ENCODE measurements around the gene NDUFA8.

Gene NDUFA8

DNA sequence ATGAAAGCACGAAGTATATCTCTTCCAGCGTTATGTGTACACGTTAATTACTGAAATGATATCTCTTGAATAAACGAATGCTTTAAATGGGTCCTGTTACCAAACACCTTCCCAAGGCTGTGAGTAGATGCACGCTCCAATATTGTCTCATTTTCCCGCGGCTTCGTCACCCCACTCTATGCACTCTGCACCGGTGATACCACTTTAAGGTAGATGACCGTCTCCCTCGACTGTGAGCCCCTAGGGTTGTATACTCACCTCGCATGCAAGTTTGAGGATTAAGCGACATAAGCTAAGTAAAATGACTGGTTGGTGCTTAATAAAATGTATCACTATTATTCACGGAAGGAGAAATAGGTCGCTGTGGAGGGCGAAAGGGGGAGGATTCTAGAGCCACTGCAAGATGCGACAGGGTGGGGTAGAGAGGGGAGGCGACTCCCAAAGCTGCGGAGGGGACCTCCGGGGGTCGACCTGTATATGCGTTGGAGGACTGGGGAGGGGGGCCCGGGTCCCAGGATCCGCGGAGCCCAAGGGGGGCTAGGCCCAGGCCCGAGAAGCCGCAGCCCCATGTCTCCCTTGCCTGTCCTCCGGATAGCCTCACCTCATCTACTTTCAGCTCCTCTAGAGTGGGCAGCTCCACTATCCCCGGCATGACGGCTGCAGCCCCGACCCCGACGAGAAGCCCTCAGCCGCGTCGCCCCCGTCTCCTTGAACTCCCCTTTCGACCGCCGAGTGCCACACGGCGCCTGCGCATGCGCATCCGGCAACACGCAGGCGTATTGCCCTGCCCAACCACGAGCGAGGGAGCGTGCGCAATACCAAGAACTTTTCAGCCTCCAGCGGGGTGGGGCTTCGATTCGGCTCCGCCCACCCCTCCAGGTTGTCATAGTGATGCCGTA is at the start of gene NDUFA8, which contains the start of gene MORN5:
NDUFA8 (minus strand) TSS at position 754 of the 899 bp plus-strand sequence; CDS start at position 652, 102 bp downstream.
MORN5 (plus strand) TSS at position 883 of the 899 bp plus-strand sequence. CDS start 65 bp downstream, outside the sequence.
- peak; percentile 84 for DNase-seq

DNA sequence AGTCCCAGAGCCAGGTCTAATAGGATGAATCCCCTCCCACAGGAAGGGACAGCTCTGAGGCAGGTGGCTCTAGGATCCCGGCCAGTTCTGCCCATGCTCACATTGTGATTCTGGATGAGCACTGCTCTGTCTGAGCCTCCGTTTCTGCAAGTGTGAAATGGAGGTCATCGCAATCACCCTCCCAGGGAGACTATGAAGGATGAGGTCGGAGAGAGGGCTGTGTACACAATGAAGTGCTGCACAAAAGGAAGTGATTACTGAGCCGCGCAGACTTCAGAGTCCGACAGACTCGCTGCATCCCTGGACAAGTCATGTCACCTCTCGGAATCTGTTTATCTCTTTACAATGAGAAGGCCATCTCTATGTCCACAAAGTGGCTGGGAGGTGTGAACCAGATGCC is 47.5 kb upstream of the NDUFA8 start:
- no peak for DNase-seq

DNA sequence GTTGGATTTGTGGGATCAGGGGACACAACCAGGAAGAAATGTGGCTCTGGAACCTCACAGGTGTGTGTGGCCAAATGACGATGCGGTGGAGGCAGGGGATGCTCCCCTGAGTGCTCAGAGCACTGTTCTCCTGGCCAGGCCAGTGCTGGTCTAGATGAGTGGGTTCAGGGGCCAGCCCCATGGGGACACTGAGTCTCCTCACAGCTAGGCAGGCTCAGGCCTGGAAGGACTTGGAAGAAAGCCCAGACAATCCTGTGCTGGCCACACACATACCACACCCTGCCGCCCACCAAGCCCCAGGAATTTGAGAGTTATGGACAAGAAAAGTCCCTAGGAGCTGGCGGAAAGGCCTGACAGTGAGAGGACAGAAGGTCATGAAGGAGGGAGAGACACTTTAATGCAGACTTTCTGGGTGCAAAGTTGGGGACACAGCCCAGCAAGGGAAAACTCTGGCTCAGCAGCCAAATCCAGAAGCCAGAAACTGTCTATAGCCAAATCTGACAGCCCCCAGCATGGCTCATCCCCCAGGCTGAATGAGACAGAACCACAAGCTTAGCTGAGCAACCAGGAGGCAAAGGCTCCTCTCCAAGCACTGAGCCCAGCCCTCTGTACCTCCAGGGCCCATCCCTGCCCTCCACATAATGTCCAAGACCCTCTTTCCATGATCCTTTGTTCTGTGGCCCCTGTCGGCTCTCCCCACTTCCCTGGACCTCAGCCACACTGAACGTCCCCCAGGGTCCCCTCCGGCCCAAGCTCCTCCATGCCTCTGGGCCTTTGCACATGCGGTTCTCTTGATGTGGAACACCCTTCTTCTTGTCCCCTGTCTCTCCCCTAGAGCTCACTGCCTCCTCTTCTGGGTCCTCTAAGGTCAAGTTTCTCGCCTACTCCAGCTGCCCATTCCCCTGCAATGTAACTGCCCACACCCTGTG is 46.8 kb upstream of the NDUFA8 start:
- DNase-seq, result no peak

DNA sequence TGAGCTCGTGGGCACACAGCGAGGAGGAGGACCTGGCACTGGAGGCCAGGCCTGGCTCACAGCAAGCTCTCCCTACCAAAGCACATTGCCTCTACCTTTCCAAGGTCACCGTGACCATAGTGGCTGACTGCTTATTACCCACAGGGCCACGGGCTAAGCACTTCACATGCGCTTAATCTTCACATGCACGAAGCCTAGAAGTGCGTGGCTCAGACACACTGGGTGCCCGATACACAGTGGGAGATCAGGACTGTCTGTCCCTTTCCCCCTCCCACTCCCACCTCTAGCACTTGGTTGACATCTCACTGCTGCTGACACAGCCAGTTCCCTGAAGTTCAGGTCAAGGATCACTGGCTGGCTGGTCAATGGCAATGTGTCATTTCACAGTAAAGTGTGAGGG is 45.6 kb upstream of the NDUFA8 start:
- DNase-seq, result no peak

DNA sequence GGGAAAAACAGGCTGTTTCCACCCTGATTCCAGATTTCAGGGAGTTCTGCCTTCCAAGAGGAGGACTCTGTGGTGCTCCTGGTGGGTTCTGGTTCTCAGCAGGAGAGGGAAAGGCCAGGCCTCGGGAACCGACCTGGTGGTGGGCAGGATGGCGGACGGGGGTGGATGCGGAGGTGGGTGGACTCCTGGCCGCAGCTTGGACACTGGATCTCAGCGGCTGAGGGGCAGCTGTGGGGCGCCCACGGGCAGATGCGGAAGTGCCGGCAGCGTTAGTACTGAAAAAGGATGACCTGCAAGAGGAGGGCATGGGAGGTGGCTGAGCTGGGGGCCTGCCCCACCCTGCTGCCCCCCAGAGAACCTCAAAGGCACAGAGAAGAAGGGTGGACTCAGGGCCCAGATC is 44.9 kb upstream of the NDUFA8 start:
- no peak for DNase-seq

DNA sequence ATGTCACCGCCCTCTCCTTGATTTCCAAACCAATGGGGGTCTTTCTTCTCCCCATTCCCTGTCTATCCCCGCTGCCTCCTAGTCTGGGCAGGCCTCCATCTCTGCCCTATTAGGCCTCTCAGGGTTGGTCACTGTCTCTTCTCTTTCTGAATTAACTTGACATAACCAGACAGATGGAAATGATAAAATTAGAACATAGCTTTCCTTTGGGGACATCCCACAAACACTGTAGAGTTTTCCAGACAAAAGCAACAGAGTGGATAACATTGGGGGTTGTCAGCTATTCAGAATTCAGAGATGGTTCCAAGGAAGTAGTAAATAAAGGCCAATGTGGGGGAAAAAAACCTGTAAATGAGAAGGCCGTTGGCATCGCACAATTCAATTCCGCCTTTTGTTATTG is 44.5 kb upstream of the NDUFA8 start:
- no peak for DNase-seq

DNA sequence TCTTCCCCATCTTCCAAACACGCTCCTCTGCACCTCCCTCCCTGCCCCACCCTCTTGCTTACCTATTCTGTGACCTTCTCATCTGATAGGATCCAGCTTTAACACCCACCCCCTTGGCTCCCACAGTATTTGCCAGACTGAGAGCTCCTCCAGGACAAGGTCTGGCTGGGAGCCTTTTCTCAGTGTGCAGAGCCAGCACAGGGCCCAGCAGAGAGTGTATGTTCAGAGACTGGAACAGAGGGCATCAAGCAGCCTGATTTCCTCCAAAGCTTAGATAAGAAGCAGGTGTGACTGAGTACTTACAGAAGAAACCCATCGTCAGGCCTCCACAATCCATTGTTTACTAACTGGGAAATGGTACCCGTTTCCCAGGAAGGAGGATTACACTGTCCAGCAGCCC is 42.5 kb upstream of the NDUFA8 start:
- DNase-seq, result no peak

DNA sequence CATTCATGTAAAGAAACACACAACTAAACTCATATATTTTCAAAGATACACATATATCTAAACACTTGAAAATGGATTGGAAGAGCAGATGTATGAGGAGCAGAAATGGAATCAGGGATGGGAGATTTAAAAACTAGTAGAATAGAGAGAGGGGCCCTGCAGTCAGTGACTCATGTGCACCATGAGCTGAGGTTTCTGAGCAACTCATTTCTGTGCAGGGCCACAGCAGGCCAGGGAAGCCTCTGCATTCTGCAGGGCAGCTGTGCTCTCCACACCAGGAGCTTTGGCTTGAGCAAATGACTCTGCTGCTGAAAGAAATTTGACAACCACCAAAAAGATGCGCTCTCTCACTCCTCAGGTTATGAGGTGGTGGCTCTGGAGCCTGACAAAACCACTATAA is 42.1 kb upstream of the NDUFA8 start:
- DNase-seq, result no peak

DNA sequence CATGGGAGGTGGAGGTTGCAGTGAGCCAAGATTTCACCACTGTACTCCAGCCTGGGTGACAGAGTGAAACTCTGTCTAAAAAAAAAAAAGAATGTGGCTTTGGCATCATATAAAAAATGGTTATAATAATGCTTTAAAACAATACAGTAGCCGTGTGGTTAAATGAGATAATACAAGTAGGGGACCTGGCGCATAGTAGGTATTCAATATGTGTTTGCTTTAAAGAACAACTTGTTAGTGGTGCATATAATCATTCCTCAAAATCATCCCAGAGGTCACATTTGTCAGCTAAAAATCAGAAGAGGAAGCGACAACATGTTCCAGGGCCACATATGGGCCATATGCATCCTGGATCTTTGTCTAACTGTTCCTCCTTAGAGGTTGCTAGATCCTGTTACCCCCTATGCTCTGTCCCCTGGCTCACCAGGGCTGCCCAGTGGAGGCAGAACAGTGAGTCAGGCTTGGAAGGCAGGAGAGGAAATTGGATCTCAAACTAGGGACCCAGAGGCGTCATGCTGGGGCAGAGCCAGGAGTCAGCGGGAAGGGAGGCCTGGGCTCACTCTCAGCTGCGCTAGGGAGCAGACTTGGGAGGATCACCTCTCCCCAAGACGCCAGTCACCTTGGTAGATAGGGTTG is 41.5 kb upstream of the NDUFA8 start:
- no peak for DNase-seq

DNA sequence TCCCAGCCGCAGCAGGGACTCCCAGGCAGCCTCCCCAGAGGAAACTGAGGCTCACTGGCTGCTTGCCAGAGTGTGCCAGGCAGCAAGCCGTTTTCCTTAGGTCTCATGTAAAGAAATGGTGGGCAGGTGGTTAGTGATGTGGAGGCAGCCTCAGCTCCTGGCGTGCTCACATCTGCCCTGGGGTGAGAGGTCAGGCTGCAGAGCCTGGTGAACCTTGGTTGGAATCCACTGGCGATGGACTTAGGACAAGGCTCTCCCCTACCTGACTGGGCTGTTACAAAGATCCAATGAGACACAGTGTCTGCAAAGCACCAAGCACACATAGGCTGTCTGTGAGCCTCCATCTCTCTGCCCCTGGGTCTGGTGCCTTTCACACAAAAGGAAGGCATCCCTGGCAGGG is 38.3 kb upstream of the NDUFA8 start:
- no peak for DNase-seq

DNA sequence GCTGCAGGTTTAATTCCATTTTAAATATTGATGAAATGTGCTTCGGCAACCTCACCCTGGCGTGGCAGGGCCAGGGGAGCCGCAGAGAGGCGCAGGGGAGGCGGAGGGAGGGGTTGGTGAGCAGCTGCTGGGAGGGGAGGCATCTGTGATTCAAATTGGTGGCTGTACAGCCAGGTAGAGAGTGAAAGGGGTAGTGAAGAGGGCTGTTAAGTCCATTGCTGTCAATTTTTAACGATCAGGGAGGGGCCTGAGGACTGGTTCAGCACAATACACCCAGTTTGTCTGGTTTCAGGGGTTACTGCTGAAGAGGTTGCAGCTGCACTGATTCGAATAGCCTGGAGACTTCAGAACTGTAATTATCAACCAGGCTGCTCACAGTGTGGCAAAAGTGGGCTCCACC is 37.8 kb upstream of the NDUFA8 start:
- peak; percentile 82 for DNase-seq

DNA sequence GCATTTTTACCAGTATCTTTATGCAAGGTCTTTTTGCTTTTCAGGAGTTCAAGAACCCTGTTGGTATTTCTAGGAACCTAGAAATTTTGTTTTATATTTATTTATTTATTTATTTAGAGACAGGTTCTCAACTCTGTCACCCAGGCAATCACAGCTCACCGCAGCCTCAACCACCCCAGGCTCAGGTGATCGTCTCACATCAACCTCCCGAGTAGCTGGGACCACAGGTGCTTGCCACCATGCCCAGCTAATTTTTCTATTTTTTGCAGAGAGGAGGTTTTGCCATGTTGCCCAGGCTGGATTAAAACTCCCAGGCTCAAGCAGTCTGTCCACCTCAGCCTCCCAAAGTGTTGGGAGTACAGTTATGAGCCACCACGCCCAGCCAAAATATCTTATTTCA is 36.3 kb upstream of the NDUFA8 start:
- DNase-seq, result no peak

DNA sequence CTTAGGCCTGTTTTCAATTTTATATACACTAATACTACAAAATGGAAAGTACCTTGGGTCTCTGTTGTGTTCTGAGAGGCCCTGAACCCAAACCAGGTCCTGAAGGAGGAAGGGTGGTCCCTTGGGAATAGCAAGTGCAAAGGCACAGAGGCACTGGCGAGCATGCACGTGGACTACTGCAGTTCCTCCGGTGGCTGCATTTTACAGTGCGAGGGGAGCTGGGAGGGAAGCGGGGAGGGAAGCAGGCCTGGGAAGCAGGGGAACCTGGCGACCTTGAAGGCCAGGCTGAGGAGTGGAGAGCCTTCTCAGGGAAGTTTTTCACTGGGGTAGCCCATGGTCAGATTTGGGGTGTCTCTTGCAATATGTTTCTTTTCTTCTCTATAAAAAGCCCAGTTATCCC is 34.1 kb upstream of the NDUFA8 start:
- DNase-seq, result no peak

DNA sequence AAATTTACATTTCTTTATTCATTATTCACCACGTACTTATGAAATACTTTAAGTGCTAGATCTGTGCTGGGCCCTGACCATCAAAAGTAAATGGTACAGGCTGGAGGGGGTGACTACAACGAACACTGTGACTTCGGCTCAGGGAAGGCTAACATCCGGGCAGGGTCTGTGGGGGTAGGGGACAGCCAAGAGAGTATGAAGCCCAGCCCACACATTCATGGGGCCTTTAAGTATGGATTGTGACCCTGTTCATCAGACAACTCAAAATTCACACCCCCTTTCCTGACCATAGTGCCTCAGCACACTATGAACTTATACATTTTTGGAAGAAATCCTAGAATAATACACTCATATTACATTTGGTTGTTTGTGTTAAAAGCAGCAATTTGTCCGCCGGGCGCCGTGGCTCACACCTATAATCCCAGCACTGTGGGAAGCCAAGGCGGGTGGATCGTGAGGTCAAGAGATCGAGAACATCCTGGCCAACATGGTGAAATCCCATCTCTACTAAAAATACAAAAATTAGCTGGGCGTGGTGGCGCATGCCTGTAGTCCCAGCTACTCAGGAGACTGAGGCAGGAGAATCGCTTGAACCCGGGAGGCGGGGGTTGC is 33.4 kb upstream of the NDUFA8 start:
- no peak for DNase-seq

DNA sequence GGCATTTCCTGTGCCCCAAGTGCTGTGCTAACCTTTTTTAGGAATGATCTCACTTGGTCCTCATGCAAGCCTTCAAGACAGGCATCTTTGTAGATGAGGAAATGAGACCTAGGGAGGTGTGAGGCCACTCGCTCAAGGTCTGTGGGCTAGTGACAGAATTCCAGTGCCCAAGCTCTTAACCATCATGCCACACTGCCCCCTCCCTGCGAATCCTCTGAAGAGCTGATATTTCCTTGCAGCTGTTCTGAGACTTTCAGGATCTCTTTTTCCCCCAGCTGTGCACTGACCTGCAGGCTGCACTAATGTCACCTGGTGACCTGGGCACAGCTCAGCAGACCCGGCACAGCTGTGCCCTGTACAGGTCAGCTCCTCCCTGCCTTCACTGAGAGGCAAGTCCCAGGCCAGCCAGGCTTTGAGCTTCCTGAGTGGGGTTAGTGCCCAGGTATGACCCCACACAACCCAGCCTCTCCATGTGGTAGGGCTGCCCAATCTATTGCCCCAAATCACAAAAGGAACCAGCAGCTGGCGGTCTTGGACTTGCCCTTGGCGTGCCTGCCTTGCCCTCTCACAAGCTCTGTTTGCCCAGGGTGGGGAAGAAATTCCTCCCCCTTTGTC is 32.8 kb upstream of the NDUFA8 start:
- no peak for DNase-seq

DNA sequence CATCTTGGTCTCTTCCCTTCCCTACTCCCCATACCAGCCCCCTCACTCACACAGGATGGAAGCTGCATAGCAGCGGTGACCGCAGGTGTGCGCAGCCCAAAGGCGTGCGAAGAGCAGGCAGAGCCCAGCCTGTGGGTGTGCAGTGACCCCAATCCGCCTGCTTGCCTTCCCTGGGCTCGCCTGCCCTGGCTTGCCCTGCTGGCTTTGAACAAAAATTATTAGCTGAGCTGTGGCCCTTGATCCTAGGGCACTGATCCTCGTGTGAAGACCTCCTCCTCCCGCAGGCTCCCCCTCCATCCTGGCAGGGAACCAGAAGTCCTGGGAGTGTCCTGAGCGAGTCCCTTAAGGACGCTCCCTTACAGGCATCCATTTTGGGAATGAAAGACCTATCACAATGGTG is 32.0 kb upstream of the NDUFA8 start:
- DNase-seq, result no peak

DNA sequence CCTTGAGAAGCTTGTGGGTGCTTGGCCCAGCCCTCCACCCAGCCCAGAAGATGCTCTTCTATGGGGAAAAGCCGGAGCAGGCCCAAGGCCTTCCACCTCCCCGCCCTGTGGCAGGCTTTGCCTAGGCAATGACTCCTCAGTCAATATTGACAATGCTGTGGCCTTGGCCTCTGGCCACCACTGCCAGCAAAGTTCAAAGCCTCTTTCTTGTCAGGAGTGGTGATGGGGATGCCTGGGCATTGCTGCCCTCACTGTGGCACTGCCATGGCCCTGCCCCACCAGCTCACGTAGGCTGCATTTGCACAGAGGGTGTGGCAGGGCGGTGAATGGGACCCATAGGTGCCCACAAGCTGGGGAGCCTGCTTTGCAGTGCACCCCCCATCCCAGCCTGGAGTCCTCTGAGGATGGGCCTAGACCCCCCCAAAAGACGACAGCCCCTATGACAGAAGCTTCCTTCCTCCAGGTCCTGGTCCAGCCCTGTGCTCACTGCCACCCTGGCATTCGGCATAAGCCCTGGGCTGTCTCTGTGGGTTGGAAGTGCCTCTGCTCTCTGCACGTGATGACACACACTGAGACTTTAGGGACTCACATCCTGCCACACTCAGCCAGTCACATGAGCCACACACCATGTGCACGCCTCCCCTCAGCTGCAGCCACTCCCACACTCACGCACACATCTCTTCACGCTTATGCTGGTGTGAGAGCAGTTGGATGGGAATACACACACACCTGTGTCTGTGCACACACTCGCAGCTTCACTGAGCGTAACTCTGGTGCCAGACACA is 31.2 kb upstream of the NDUFA8 start:
- DNase-seq, result no peak

DNA sequence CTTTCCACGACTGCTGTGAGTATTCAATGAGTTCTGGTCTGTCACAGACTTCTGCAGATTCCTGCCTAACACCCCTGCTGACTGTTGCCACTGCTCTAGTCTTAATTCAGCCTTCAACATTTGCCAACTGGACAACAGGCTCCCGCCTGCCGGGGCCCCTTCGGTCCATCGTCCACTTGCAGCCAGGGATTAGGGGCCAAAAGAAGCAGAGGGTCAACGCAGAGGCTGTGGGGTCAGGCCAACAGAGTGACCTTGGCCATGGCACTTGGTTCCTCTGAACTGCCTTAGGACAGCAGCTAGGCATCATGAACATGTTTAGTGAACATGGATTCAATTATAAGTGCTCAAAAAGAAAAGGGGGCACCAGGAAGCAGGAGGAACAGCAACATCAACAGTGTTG is 28.8 kb upstream of the NDUFA8 start:
- DNase-seq, result no peak

DNA sequence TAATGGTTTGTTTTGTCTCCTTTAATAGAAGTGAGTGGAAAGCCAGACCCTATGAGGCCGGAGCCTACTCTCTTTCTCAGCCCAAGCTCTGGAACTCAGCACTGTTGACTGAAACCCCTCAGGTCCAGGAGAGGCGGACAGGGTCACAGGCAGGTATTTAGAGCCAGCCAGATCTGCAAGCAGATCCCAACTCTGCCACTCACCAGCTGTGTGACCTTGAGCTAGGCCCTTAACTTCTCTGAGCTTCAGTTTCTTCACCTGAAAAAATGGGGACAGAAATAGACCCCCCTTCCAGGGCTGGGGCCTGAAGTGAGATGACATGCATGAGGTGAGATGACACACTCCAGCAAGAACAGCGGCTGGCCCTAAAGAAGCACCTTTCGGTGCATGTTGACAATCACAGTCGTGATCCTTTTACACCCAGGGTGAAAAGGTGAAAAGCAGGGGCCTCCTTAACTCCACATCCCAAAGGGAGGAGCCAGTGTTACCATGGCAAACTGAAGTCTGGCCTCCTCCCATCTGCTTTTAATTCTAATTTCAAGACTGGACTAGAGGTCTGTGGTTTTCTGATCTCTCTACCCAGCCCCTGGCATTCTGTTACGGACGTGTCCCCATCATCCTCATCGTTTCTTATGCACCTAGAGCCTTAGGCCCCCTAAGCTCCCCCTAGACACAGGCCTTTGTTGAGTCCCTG is 27.3 kb upstream of the NDUFA8 start:
- no peak for DNase-seq

DNA sequence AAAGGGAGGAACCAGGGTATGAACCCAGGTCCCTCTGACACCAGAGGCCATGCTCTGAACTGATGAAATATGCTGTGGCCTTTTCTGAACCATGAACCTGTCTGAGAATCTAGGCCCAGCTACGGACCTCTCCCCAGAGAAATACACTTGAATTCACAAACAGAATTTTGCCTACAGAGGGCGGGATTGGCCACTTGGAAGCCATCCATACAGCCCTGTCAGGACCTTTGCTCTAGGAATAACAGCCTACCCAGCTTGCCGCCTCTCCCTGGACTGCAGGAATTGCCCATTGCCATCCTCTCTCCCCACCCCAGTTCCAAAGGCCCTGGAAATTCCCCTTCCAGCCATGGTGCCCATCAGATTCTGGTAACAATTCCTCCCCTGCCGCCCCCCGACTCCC is 26.7 kb upstream of the NDUFA8 start:
- no peak for DNase-seq

DNA sequence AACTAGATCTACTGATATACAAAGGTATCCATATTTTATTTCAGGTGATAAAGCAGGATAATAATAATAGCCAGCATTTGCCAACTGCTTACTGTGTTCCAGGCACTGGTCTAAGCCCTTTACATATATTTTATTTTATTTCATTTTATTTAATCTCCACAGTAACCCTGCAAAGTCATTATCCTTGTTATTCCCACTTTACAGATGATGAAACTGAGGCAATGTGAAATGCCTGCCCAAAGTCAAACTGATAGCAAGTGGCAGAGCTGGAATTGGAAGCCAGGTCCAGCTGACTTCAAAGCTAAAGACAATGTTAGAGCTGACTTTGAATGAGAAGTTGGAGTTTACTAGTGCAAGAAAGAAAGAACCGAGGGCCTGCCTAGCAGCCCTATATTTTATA is 25.0 kb upstream of the NDUFA8 start:
- DNase-seq, result no peak
